Astrocyte of the cerebellum (primary cell): ENCODE data around the gene STEEP1.
"Not testable (repeated sequence)": the region's sequence is repeated elsewhere in the genome, so short reads cannot be mapped to it uniquely, and the experiment has no call there.

Experiments used
- DNase-seq: peaks from one replicate; pipeline ENCODE4 v3.0.0-alpha.2; 2011; ENCODE audit warnings: low read depth
- H3K4me3 ChIP-seq: 2 replicates; pipeline ENCODE4 v1.5.1; 2011; ENCODE audit warnings: mild to moderate bottlenecking, low read depth, low read length, moderate library complexity
- in situ Hi-C: cut with HindIII; loops from 2 replicates; pipeline ENCODE4 v1.10.0; 2017; ENCODE audit warnings: low sequenced_read_pairs
- TF ChIP-seq, protein P1 (sequence below): IDR thresholded peaks from 2 replicates; pipeline ENCODE4 v1.5.1; 2012; ENCODE audit warnings: low read length, low read depth, moderate library complexity, mild to moderate bottlenecking; ENCODE audit errors: missing control alignments

Gene STEEP1

DNA sequence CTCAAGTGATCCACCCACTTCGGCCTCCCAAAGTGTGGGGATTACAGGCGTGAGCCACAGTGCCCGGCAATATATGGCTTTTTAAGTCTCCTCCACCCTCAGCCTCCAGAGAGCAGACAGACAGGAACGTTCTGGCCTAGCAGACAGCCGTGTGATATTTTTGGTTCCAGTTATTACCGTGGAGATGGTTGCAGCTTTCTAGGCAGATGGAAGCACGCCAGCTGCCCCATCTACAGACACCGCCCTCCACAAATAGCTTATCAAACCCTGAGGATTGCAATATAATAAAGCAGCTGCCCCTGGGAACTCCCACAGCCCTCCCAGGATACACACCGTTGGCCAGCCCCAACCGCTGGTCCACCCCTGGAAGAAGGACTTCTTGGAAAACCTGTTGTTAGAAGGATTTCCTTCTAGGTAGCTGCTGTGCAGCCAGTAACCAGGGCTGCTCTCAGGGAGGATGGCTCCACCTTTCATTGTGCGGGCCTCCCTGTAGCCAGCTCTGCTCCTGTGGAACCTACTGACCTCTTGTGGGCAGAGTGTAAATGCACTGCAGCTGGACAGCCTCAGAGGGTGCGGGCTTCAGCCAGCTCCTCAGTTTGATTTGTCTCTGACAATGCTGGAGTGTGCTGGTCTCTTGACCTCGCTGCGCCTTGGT, 52.9 kb downstream of the STEEP1 start:
- TF ChIP-seq, protein P1, sequence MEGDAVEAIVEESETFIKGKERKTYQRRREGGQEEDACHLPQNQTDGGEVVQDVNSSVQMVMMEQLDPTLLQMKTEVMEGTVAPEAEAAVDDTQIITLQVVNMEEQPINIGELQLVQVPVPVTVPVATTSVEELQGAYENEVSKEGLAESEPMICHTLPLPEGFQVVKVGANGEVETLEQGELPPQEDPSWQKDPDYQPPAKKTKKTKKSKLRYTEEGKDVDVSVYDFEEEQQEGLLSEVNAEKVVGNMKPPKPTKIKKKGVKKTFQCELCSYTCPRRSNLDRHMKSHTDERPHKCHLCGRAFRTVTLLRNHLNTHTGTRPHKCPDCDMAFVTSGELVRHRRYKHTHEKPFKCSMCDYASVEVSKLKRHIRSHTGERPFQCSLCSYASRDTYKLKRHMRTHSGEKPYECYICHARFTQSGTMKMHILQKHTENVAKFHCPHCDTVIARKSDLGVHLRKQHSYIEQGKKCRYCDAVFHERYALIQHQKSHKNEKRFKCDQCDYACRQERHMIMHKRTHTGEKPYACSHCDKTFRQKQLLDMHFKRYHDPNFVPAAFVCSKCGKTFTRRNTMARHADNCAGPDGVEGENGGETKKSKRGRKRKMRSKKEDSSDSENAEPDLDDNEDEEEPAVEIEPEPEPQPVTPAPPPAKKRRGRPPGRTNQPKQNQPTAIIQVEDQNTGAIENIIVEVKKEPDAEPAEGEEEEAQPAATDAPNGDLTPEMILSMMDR, result peak; percentile 71
- no peak overlapping the region for H3K4me3 ChIP-seq
- in situ Hi-C loops, result no loop called here
- peak; percentile 40 for DNase-seq

DNA sequence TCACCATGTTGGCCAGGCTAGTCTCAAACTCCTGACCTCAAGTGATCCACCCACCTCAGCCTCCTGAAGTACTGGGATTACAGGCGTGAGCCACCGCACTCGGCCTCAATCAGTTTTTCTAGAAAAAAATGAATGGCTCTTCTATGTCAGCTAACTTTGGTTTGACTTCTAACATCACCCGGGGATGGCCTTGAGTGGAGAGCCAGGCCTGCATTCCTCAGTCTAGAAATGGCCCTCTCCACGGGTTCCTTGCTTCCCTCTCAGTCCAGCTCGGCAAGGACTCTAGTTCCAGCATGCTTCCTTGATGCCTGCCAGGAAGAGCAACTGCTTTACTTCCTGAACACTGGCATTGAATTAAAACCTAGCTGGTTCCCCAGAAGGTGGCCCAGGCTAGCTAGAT, 58.0 kb downstream of the STEEP1 start:
- no peak for DNase-seq
- in situ Hi-C loops, result no loop called here
- TF ChIP-seq, protein P1, result no peak
- H3K4me3 ChIP-seq, result no peak overlapping the region

DNA sequence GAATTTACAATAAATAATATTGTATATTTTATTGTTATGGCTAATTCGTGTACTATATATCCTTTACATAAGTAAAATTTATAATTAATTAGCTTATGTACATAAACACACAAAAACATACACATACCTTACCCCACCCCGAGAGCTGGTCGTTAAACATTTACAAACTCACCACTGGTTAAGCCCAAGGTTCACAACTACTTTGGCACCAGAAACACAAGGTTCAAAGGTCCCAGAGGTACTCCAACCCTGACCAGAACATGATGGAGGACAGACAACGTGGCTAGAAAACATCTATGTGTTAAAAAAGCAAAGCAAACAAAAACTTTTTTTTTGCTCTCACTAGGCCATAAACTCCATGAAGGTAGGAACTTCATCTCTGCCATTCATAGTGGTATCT, 59.3 kb downstream of the STEEP1 start:
- TF ChIP-seq, protein P1, result no peak
- in situ Hi-C loops, result no loop called here
- DNase-seq, result no peak
- H3K4me3 ChIP-seq, result no peak overlapping the region

DNA sequence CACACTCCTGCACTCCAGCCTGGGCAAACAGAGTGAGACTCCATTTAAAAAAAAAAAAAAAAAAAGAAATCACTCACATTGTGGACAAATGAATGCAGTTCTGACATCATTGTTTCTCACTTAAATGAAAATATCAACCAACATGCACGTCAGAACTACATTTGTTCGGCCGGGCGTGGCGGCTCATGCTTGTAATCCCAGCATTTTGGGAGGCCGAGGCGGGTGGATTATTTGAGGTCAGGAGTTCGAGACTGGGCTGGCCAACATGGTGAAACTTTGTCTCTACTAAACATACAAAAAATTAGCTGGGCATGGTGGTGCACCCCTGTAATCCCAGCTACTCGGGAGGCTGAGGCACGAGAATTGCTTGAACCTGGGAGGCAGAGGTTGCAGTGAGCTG, 60.1 kb downstream of the STEEP1 start:
- H3K4me3 ChIP-seq, in situ Hi-C loops, DNase-seq: not testable (repeated sequence)

DNA sequence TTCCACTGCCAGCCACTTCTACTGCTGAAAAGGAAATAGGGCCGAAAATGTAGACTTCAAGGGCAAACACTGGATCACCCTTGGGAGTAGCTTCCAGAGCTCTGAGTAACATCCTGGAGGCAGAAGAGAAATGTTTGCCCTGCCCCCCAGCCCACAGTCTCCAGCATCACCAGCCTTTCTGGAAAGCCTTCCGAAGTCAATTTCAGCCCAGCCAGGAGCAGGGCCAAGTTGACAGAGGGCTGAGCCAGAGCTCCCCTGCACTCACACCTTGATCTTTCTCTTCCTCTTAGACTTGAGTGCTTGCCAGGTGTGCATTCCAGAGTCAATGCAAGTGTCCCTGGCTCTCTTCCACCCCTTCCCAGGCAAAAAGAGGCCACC, 61.7 kb downstream of the STEEP1 start:
- TF ChIP-seq, protein P1, result no peak
- peak; percentile 49 for DNase-seq
- in situ Hi-C loops, result no loop called here
- H3K4me3 ChIP-seq, result no peak overlapping the region

DNA sequence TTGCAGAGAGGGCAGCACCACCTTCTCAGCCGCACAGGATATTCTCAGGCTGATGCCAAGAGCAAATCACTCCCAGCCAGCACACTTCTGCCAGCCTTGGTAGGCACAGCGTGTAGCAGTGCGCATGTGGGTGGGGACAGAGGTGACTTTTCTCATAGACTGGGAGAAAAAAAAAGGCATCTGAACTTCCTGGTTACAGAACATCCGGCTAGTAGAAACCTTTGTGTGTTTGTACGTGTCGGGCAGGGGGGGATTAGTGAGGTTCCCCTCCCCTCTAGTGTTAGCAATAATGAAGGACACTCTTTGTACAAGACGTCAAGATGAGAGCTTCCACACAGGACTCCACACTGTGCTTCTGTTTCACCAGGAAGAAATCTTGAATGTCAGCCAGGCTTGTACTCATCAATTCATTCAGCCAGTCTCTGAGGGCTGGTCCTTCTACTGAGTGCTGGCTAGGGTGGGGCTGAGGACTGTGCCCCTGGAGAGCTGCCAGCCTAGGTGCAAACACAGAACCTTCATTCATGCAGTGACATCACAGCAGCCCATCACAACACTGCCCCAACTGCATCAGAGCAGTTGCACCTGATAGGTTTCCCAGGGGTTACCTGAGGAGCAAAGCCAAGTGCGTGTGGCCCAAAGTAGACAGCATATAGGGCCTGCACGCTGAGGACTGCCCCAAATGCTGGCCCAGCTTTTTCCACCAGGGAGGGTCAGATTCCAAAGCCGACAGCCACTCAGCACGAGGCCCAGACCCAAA, 62.3 kb downstream of the STEEP1 start:
- in situ Hi-C loops, result no loop called here
- no peak for DNase-seq
- TF ChIP-seq, protein P1, result no peak
- no peak overlapping the region for H3K4me3 ChIP-seq

DNA sequence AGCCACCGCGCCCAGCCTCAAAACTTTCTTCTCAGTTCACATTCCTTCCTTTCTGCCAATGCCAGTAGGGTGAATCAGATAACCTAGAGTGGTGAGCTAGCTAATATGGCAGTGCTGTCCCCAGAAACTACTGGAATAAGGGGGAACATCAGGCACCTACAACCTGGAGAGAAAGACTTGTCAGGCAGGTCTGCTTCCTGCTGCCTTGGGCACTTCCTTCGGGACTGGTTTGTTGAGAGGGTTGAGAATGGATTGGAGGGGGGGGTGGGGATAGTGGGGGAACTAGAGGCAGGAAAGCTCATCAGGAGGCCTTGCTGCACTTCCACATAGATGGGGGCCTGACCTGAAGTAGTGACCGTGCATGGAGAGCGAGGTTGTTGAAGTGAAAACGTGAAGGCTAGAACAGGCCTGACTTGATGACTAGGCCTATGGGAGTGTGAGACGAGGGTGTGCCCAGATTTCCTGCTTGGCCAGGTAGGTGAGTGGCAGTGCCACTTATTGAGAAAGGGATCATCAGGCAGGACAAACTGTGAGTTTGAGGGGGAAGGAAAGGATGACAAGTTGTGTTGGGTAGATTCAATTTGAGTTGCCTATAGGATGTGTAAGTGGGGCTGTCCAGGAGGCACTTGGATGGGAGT, 63.6 kb downstream of the STEEP1 start:
- in situ Hi-C loops, result no loop called here
- DNase-seq, result no peak

More for the DNA sequence above, 63.6 kb downstream of the STEEP1 start:
- TF ChIP-seq, protein P1, result no peak
- H3K4me3 ChIP-seq, result no peak overlapping the region
